HEK293 (cell line): ENCODE data around the gene CROT.

ENCODE experiments used
- CTCF ChIA-PET: fragments of 350-600 bp; formaldehyde crosslinking; extraction: SDS; loops from one replicate; lab custom pipeline; 2021; ENCODE audit warnings: antibody characterized with exemption; lab: Yijun Ruan, JAX
- POLR2A ChIA-PET: fragments of 300-600 bp; formaldehyde crosslinking; extraction: SDS; loops from one replicate; lab custom pipeline; 2020; ENCODE audit warnings: antibody characterized with exemption, inconsistent platforms; lab: Yijun Ruan, JAX
- H3K27ac ChIP-seq: fragments of 200-500 bp; sonication (Bioruptor generic); 2 replicates; pipeline ENCODE4 v1.5.1; 2014; ENCODE audit warnings: low read depth, low read length, control low read depth, inconsistent platforms; ENCODE audit errors: extremely low read depth
- H3K36me3 ChIP-seq, 2 experiments: fragments of 200-500 bp in 1 of 2; sonication (Bioruptor generic) in 1 of 2; 1 replicate in 1 of 2; 2 replicates in 1 of 2; pipeline ENCODE4 v1.5.1; 2014 to 2017; ENCODE audit warnings: inconsistent platforms in 2 of 2, low read length in 2 of 2; ENCODE audit not compliant: control insufficient read depth in 2 of 2, insufficient read depth in 1 of 2
- H3K4me1 ChIP-seq: fragments of 200-500 bp; sonication (Bioruptor generic); 2 replicates; pipeline ENCODE4 v1.5.1; 2014; ENCODE audit warnings: mild to moderate bottlenecking, low read length, inconsistent platforms; ENCODE audit not compliant: control insufficient read depth, insufficient read depth
- H3K4me3 ChIP-seq: 2 replicates; pipeline ENCODE4 v1.5.1; 2011; ENCODE audit warnings: low read depth, mild to moderate bottlenecking, control low read depth, low read length, moderate library complexity
- H3K9me3 ChIP-seq: fragments of 200-500 bp; sonication (Bioruptor generic); 2 replicates; pipeline ENCODE4 v1.5.1; 2014; ENCODE audit warnings: low read depth, low read length, inconsistent platforms; ENCODE audit not compliant: control insufficient read depth, insufficient read depth
- HIC1 ChIP-seq: fragments of 450-650 bp; formaldehyde crosslinking; IDR thresholded peaks from 2 replicates; pipeline ENCODE4 v1.5.1; 2016; ENCODE audit warnings: missing biosample characterization, missing genetic modification characterization
- KLF10 ChIP-seq: fragments of 450-650 bp; IDR thresholded peaks from 2 replicates; pipeline ENCODE4 v1.5.1; 2018; ENCODE audit warnings: missing biosample characterization, mild to moderate bottlenecking, missing genetic modification characterization
- MZF1 ChIP-seq: fragments of 450-650 bp; formaldehyde crosslinking; IDR thresholded peaks from 2 replicates; pipeline ENCODE4 v1.5.1; 2017; ENCODE audit warnings: missing biosample characterization, missing genetic modification characterization, borderline replicate concordance
- SCRT2 ChIP-seq: fragments of 450-650 bp; formaldehyde crosslinking; IDR thresholded peaks from 2 replicates; pipeline ENCODE4 v1.5.1; 2016; ENCODE audit warnings: missing biosample characterization, missing genetic modification characterization
- SETDB1 ChIP-seq: IDR thresholded peaks from one replicate; pipeline ENCODE4 v1.6.1; 2017; ENCODE audit warnings: mild to moderate bottlenecking, low read length, moderate library complexity, mixed read lengths; ENCODE audit not compliant: insufficient read length
- SP7 ChIP-seq: fragments of 450-650 bp; formaldehyde crosslinking; IDR thresholded peaks from 2 replicates; pipeline ENCODE4 v1.5.1; 2016; ENCODE audit warnings: missing biosample characterization, missing genetic modification characterization
- TRIM28 ChIP-seq: IDR thresholded peaks from 2 replicates; pipeline ENCODE4 v1.6.1; 2011; ENCODE audit warnings: low read length, control low read depth, borderline replicate concordance
- ZBTB8A ChIP-seq: fragments of 450-650 bp; formaldehyde crosslinking; IDR thresholded peaks from 2 replicates; pipeline ENCODE4 v1.5.1; 2016; ENCODE audit warnings: missing biosample characterization, missing genetic modification characterization
- ZIC2 ChIP-seq: fragments of 450-650 bp; formaldehyde crosslinking; IDR thresholded peaks from 2 replicates; pipeline ENCODE4 v1.5.1; 2016; ENCODE audit warnings: missing biosample characterization, missing genetic modification characterization
- ZNF133 ChIP-seq: fragments of 450-650 bp; formaldehyde crosslinking; IDR thresholded peaks from 2 replicates; pipeline ENCODE4 v1.5.1; 2016; ENCODE audit warnings: missing biosample characterization, missing genetic modification characterization
- ZNF157 ChIP-seq: fragments of 450-650 bp; formaldehyde crosslinking; IDR thresholded peaks from 2 replicates; pipeline ENCODE4 v1.5.1; 2016; ENCODE audit warnings: missing biosample characterization, missing genetic modification characterization
- ZNF280D ChIP-seq: fragments of 450-650 bp; formaldehyde crosslinking; IDR thresholded peaks from 2 replicates; pipeline ENCODE4 v1.5.1; 2016; ENCODE audit warnings: missing biosample characterization, missing genetic modification characterization
- ZNF510 ChIP-seq: fragments of 450-650 bp; formaldehyde crosslinking; IDR thresholded peaks from 2 replicates; pipeline ENCODE4 v1.5.1; 2018; ENCODE audit warnings: mild to moderate bottlenecking, missing genetic modification characterization, missing biosample characterization; ENCODE audit not compliant: insufficient replicate concordance
- ZNF529 ChIP-seq: fragments of 450-650 bp; formaldehyde crosslinking; IDR thresholded peaks from 2 replicates; pipeline ENCODE4 v1.5.1; 2017; ENCODE audit warnings: missing genetic modification characterization, missing biosample characterization; ENCODE audit not compliant: insufficient replicate concordance
- ZNF626 ChIP-seq: fragments of 450-650 bp; sonication (Bioruptor Pico); formaldehyde crosslinking; IDR thresholded peaks from 2 replicates; pipeline ENCODE4 v1.5.1; 2018; ENCODE audit warnings: missing biosample characterization, missing genetic modification characterization, inconsistent platforms
- ZNF654 ChIP-seq: fragments of 450-650 bp; formaldehyde crosslinking; IDR thresholded peaks from 2 replicates; pipeline ENCODE4 v1.5.1; 2016; ENCODE audit warnings: low read depth, missing biosample characterization, missing genetic modification characterization
- ZNF677 ChIP-seq: fragments of 450-650 bp; IDR thresholded peaks from 2 replicates; pipeline ENCODE4 v1.5.0; 2018; ENCODE audit warnings: missing biosample characterization, mild to moderate bottlenecking, missing genetic modification characterization, moderate library complexity
- ZNF777 ChIP-seq: fragments of 450-650 bp; formaldehyde crosslinking; IDR thresholded peaks from 2 replicates; pipeline ENCODE4 v1.5.1; 2017; ENCODE audit warnings: missing biosample characterization, missing genetic modification characterization, borderline replicate concordance
- ZSCAN18 ChIP-seq: fragments of 450-650 bp; formaldehyde crosslinking; IDR thresholded peaks from 2 replicates; pipeline ENCODE4 v1.5.1; 2016; ENCODE audit warnings: missing biosample characterization, missing genetic modification characterization

CROT gene

GRCh38 chr7:87328281-87328680, 17.2 kb upstream of the CROT start:
- Histone ChIP-seq H3K27ac (no peak overlapping the region), H3K4me1 (no peaks in the 10 kb centered on the region), H3K9me3 (no peaks in the 10 kb centered on the region), H3K36me3 (peaks cover 0 to 4% of the 10 kb centered on the region in 2 experiments; a peak in 1 of 3 replicates), H3K4me3 (no peak overlapping the region)
- ChIA-PET CTCF (interaction anchor here (0.6 to 5.8 kb wide), 2 partner anchors 88 to 378 kb away, joined by 5 to 27 read pairs; no protein-coding TSS in a partner anchor), POLR2A (interaction anchor here (1.5 kb wide), 1 partner anchor 17 kb away, joined by 4 read pairs; the partner anchor contains the start of gene CROT)
- TF ChIP-seq ZNF133 (tag by site-specific recombination) (no peak), ZBTB8A (no peak), TRIM28 (peak; percentile 67; the same call in 1 of the 2 replicates), ZNF626 (tag by site-specific recombination) (peak; percentile 94), ZNF280D (tag by site-specific recombination) (peak; percentile 92), ZNF654 (tag by site-specific recombination) (no peak), ZSCAN18 (tag by site-specific recombination) (no peak), SP7 (tag by site-specific recombination) (no peak), SETDB1 (peak; percentile 88), ZNF510 (tag by site-specific recombination) (peak; percentile 41), ZNF529 (tag by site-specific recombination) (peak; percentile 7)

GRCh38 chr7:87330316-87330715, 15.1 kb upstream of the CROT start:
- Histone ChIP-seq H3K4me3 (no peak overlapping the region), H3K27ac (no peak overlapping the region), H3K4me1 (no peaks in the 10 kb centered on the region), H3K36me3 (peaks cover 0 to 4% of the 10 kb centered on the region in 2 experiments; a peak in 1 of 3 replicates), H3K9me3 (no peaks in the 10 kb centered on the region)
- no peak for TF ChIP-seq SCRT2 (tag by site-specific recombination)
- TF ChIP-seq KLF10 (tag by site-specific recombination) = no peak
- TF ChIP-seq ZNF677 (tag by site-specific recombination) = no peak
- no peak for TF ChIP-seq ZNF157 (tag by site-specific recombination)
- TF ChIP-seq ZNF777 = no peak
- peak; percentile 35; the same call in 1 of the 2 replicates for TF ChIP-seq MZF1
- TF ChIP-seq HIC1 (tag by site-specific recombination) = no peak
- no peak for TF ChIP-seq ZIC2 (tag by site-specific recombination)
- ChIA-PET POLR2A (no interaction called here), CTCF (interaction anchor here (5.8 kb wide), 1 partner anchor 86 kb away, joined by 27 read pairs; no protein-coding TSS in a partner anchor)
